Duodenal mucosa (tissue), 2 donors: ENCODE results near the gene GNAZ.

ENCODE experiments used
- H3K27ac ChIP-seq: one replicate; pipeline ENCODE4 v1.7.0; 2013; ENCODE audit warnings: low read depth, low read length
- H3K27me3 ChIP-seq, 2 donors: one replicate each; pipeline ENCODE4 v1.7.0; 2013; ENCODE audit warnings: low read length in 2 of 2, control low read depth in 1 of 2; ENCODE audit not compliant: insufficient read depth in 2 of 2, control insufficient read depth in 1 of 2
- H3K36me3 ChIP-seq, 2 donors: one replicate each; pipeline ENCODE4 v1.7.0; 2013; ENCODE audit warnings: low read length in 2 of 2, control low read depth in 1 of 2; ENCODE audit not compliant: insufficient read depth in 2 of 2, control insufficient read depth in 1 of 2
- H3K4me1 ChIP-seq, 2 donors: one replicate each; pipeline ENCODE4 v1.7.0; 2013; ENCODE audit warnings: low read length in 2 of 2, control low read depth in 1 of 2; ENCODE audit not compliant: insufficient read depth in 2 of 2, control insufficient read depth in 1 of 2
- H3K4me3 ChIP-seq, 2 donors: one replicate each; pipeline ENCODE4 v1.7.0; 2013; ENCODE audit warnings: low read length in 2 of 2, low read depth in 1 of 2
- H3K9ac ChIP-seq, 2 donors: one replicate each; pipeline ENCODE4 v1.7.0; 2013; ENCODE audit warnings: low read length in 2 of 2, low read depth in 1 of 2
- H3K9me3 ChIP-seq, 2 donors: one replicate each; pipeline ENCODE4 v1.7.0; 2013; ENCODE audit warnings: low read length in 2 of 2, control low read depth in 1 of 2; ENCODE audit not compliant: control insufficient read depth in 1 of 2

The GNAZ gene

DNA sequence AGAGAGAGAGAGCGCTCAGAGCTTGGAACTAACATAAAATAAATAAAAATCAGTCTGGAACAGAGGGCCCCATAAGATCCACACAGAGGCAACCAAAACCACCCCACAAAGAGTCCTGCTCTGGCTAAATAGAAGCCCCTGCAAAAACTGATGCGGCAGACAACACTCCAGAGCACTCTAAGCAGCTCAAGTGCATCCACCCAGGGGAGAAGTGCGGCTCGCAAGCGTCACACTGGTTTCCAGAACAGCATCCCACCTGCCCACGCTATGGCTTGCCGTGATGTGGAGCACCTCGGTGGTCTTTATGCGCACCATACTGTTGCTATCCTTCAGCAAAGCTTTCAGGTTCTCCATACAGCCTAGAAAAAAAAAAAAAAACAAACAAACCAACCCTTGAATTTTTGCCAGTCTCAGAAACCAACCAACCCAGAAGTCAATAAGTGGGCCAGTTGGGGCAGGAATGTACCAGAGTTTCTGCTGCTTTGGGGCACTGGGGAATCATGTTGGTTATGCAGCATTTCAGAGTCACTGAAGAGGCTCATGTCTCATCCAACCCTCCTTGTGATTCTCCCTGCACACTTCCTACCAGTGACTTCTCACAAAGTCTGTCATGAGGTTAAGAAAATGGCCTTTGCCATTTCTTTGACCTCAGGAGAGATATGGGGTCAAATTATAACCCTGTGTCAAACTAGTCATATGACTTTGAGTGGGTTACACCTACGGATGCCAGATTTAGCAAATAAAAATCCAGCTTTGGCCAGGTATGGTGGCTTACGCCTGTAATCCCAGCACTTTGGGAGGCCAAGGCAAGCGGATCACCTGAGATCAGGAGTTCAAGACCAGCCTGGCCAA is 68.5 kb downstream of the GNAZ start:
- H3K9ac ChIP-seq: no peak overlapping the region
- no peaks in the 10 kb centered on the region for H3K9me3 ChIP-seq
- no peak overlapping the region for H3K4me3 ChIP-seq
- no peaks in the 10 kb centered on the region for H3K27me3 ChIP-seq
- H3K36me3 ChIP-seq: no peaks in the 10 kb centered on the region
- peaks cover 19 to 32% of the 10 kb centered on the region in 2 donors for H3K4me1 ChIP-seq
- no peak overlapping the region for H3K27ac ChIP-seq

DNA sequence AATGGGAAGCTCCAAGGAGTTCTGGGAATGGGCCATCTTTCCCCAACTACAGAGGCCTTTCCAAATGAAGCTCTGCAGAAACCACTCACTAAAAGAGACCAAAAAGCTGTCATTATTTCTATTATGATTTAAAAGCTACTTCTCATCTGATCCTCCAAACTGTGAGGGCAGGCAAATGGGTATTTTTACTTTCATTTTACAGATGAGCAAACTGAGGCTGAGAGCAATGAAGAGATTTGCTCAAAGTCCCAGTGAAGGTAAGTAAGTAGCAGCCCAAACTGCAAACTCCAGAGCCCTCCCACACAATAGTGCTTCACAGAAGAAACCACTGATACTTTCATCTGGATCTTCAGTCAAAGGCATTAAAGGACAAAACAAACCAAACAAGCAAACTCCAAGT is 70.1 kb downstream of the GNAZ start:
- no peaks in the 10 kb centered on the region for H3K9me3 ChIP-seq
- no peaks in the 10 kb centered on the region for H3K36me3 ChIP-seq
- H3K27ac ChIP-seq: no peak overlapping the region
- no peak overlapping the region for H3K4me3 ChIP-seq
- H3K27me3 ChIP-seq: no peaks in the 10 kb centered on the region
- peaks cover 28 to 41% of the 10 kb centered on the region in 2 donors for H3K4me1 ChIP-seq
- H3K9ac ChIP-seq: no peak overlapping the region

DNA sequence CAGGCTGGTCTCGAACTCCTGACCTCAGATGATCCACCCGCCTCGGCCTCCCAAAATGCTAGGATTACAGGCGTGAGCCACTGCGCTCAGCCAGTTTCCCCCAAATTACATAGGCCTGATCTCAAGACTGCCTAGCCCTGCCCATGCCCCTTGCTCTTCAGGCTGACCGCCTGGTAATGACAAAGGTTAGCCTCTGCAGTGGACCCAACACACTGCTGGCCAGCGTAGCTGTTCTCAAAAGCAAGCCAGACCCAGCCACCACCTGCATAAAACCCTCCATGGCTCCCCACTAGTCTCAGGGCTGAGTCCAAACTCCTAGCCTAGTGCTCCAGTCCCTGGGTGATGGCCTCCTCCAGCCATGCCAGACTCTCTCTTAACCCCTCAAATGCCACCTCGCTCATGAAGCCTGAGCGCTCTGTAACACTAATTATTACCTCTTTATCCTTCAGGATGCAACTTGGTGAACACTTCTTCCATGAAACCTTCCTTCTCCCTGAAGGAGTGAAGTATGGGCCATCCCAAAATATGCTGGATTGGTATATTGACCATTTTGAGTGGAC is 72.3 kb downstream of the GNAZ start:
- H3K27me3 ChIP-seq: no peaks in the 10 kb centered on the region
- H3K36me3 ChIP-seq: no peaks in the 10 kb centered on the region
- peak overlapping the region in 1 of 2 donors; percentile 63 for H3K4me3 ChIP-seq
- H3K9me3 ChIP-seq: no peaks in the 10 kb centered on the region
- H3K27ac ChIP-seq: peak overlapping the region; percentile 87
- peak overlapping the region in 1 of 2 donors; percentile 64 for H3K9ac ChIP-seq
- peaks cover 28 to 30% of the 10 kb centered on the region in 2 donors for H3K4me1 ChIP-seq

DNA sequence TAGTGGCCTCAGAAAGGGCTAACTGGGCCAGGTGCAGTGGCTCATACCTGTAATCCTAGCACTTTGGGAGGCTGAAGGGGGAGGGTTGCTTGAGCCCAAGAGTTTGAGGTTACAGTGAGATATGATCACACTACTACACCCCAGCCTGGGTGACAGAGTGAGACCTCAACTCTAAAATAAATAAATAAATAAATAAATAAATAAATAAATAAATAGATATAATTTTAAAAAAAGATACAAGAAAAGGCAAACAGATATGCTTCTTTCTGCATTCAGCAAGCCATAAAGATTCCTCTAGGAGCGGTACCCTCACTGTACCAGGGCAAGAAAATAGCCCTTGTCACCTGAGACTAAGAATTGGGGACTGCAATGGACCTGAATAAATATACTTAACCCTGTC is 72.8 kb downstream of the GNAZ start:
- Histone ChIP-seq H3K27ac (no peak overlapping the region), H3K36me3 (no peaks in the 10 kb centered on the region), H3K4me1 (peaks cover 28 to 30% of the 10 kb centered on the region in 2 donors), H3K4me3 (no peak overlapping the region), H3K27me3 (no peaks in the 10 kb centered on the region), H3K9me3 (no peaks in the 10 kb centered on the region), H3K9ac (no peak overlapping the region)

DNA sequence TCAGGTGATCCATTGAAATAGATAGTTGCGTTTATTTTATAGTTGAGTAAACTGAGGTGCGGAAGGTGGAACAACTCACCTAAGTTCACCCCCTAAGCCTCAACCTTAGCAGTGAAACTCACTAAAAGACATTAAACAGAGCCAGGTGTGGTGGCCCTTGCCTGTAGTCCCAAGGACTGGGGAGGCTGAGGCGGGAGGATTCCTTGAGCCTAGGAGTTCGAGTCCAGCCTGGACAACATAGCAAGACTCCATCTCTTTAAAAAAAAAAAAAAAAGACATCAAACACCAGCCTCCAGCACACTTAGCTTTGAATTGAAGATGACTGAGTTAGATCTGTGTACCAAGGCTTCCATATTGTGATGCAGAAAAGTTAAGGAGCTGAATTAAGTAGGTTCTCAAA is 74.1 kb downstream of the GNAZ start:
- H3K4me1 ChIP-seq: peaks cover 24 to 28% of the 10 kb centered on the region in 2 donors
- H3K4me3 ChIP-seq: peak overlapping the region; percentile 60 to 65
- H3K9ac ChIP-seq: peak overlapping the region; percentile 60 to 68

DNA sequence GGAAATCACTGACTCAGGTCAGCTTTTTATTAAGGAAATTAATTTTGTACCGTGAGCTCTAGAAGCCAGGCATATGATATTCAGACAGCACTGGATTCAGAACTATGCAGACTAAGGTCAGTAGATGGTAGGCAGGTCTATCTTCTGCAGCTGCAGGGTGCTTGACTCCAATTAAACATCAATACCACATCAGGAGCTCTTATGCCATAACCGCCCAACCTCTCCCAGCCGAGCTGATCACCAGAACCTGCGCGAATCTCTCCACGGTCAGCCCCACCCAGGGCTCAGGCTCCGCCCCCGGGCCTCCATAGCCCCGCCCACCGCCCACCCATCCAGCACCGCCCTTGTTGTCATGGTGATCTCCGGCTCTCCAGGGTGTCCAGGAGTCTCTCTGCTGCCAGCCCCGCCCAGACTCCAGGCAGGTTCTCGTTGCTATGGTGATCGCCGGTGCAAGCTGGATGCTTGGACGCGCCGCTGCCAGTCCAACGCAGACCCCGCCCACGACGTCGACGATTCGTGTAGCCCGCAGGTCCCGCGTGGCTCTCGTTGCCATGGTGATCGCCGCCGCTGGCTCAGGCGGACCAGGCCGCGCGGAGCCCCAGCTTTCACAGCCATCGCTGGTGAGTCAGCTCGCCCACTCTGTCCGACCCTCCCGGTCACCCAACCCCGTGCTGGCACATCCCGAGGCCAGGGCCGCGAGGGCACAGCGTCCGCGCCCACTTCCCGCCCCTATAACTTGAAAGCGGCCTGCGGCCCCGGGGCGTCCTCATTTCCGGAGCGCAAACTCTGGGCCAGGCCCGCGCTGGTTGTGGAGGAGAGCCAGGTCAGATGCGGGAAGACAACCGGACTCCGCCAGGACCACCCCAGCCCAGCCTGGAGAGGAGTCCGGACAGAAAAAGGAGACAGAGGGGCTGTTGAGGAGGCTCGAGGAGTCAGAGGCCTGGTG is 74.9 kb downstream of the GNAZ start, which contains the start of gene RAB36:
TSS of gene RAB36 (plus strand) at position 546 of the 946 bp plus-strand sequence. CDS start 1,140 bp downstream, outside the sequence.
- H3K27me3 ChIP-seq: no peaks in the 10 kb centered on the region
- H3K4me3 ChIP-seq: peak within 1 kb of the TSS; percentile 60 to 65
- peaks cover 24 to 28% of the 10 kb centered on the region in 2 donors for H3K4me1 ChIP-seq
- peak within 1 kb of the TSS; percentile 38 for H3K27ac ChIP-seq
- H3K9ac ChIP-seq: peak within 1 kb of the TSS; percentile 60 to 68
- H3K36me3 ChIP-seq: no peaks in the 10 kb centered on the region
- no peaks in the 10 kb centered on the region for H3K9me3 ChIP-seq

More for the DNA sequence above, 74.1 kb downstream of the GNAZ start:
- H3K36me3 ChIP-seq: no peaks in the 10 kb centered on the region
- no peaks in the 10 kb centered on the region for H3K27me3 ChIP-seq
- H3K27ac ChIP-seq: no peak overlapping the region
- no peaks in the 10 kb centered on the region for H3K9me3 ChIP-seq

DNA sequence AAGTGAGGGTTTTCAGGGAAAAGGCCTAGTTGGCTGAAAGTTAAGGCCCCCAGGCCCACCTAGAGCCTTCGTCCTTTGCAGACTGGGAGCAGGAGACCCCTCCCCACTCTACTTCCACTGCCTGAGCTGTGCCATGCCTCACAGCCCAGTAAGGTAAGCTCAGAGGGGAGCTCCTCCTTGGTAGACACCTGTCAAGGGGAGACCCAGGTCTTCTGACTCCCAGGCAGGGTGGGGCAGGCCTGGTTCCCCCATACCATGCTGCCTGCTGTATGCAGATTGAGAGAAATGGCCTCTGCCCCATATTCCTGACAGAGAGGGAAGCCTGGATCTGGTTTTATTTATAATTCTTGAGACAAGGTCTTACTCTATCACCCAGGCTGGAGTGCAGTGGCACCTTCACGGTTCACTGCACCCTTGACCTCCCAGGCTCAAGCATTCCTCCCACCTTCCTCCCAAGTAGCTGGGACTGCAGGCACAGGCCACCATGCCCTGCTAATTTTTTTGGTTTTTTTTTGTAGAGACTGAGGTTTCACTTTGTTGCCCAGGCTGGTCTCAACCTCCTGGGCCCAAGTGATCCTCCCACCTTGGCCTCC is 75.7 kb downstream of the GNAZ start:
- H3K36me3 ChIP-seq: no peaks in the 10 kb centered on the region
- no peak overlapping the region for H3K27ac ChIP-seq
- peak overlapping the region; percentile 23 to 40 for H3K9ac ChIP-seq
- peaks cover 24 to 28% of the 10 kb centered on the region in 2 donors for H3K4me1 ChIP-seq
- no peaks in the 10 kb centered on the region for H3K27me3 ChIP-seq
- H3K4me3 ChIP-seq: peak overlapping the region; percentile 32 to 65
- no peaks in the 10 kb centered on the region for H3K9me3 ChIP-seq

DNA sequence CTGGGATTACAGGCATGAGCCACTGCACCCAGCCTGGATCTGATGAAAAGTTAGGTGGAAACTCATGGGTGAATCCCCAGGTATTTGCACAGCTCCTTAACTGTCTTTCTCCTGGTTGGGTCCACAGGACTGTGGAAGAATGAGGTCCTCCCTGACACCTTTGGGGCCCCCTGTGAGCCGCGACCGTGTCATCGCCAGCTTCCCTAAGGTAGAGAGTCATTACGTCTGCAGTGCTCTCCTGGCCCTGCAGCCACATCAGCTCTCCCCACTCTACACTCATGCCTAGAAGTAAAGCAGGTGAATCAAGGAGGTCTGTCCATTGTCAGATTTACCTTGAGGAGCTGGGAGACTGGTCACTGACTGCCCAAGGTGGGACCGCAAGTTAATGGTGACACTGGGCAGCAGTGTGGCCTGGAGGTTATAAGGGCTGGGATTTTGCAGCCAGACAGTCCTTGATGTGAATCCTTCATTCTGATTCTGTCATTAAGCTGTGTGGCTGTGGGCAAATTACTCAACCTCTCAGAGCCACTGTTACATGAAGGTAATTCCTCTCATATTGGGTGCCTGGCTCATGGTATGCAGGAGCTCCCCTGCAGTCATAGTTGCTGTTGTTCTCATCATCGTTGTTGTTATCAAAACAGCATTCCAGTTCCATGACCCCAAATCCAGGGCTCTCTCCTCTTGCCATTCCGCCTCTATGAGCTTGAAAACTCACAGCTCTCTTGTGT is 76.3 kb downstream of the GNAZ start:
- H3K27me3 ChIP-seq: no peaks in the 10 kb centered on the region
- no peaks in the 10 kb centered on the region for H3K36me3 ChIP-seq
- peaks cover 19 to 23% of the 10 kb centered on the region in 2 donors for H3K4me1 ChIP-seq
- H3K27ac ChIP-seq: no peak overlapping the region
- H3K4me3 ChIP-seq: no peak overlapping the region
- H3K9ac ChIP-seq: no peak overlapping the region
- H3K9me3 ChIP-seq: no peaks in the 10 kb centered on the region
